Body of pancreas (tissue), 4 donors: ENCODE results near the gene ITIH5. TPM values are rescaled to one million over a fixed set of nuclear protein-coding genes. Genes with fewer than 3 reads are reported as not detected.

Experiments
- ATAC-seq: fragments of 150-250 bp; one replicate; pipeline ENCODE4 v1.9.1; 2016
- DNase-seq, 4 donors: peaks; one replicate each; pipeline ENCODE4 v3.0.0-alpha.2; 2019
- H3K27ac ChIP-seq, 4 donors: fragments of 200-600 bp; sonication (generic); 1 replicate in 3 of 4; 2 replicates in 1 of 4; pipeline versions ENCODE4 v1.5.1 to v1.6.1; 2016 to 2019; ENCODE audit warnings: mild to moderate bottlenecking in 1 of 4, mixed read lengths in 1 of 4, moderate library complexity in 1 of 4
- H3K27me3 ChIP-seq, 2 donors: fragments of 200-600 bp; sonication (generic); one replicate each; pipeline ENCODE4 v1.6.0; 2016; ENCODE audit warnings: mild to moderate bottlenecking in 1 of 2
- H3K36me3 ChIP-seq, 2 donors: fragments of 200-600 bp; sonication (generic); replicated peaks in 1 of 2; 2 replicates each; pipeline ENCODE4 v1.5.1; 2016; ENCODE audit warnings: low read depth in 2 of 2; ENCODE audit not compliant: insufficient read depth in 1 of 2
- H3K4me1 ChIP-seq: fragments of 200-600 bp; sonication (generic); one replicate; pipeline ENCODE4 v1.6.0; 2016
- H3K4me3 ChIP-seq, 2 donors: fragments of 200-600 bp; sonication (generic); 1 replicate in 1 of 2; 2 replicates in 1 of 2; pipeline ENCODE4 v1.5.1; 2016 to 2019
- H3K9me3 ChIP-seq, 3 donors: fragments of 200-600 bp; sonication (generic); 1 replicate in 2 of 3; 2 replicates in 1 of 3; pipeline ENCODE4 v1.5.1; 2016
- CTCF ChIP-seq, 7 experiments: fragments of 450-650 bp in 4 of 7; fragments of 200-600 bp in 3 of 7; sonication (generic) in 3 of 7; IDR thresholded peaks; one replicate each; pipeline ENCODE4 v1.5.1; 2016 to 2019; ENCODE audit warnings: antibody characterized with exemption in 7 of 7
- POLR2A ChIP-seq, 3 donors: fragments of 450-650 bp; IDR thresholded peaks; one replicate each; pipeline ENCODE4 v1.6.1; 2016; ENCODE audit warnings: antibody characterized with exemption in 3 of 3, mild to moderate bottlenecking in 2 of 3
- WGBS, 2 donors: methylation state at CpG; one replicate each; pipeline ENCODE4 v1.1.5; 2017; 5-methylcytosine and 5-hydroxymethylcytosine counted together
- intact Hi-C: fragments of 100-400 bp; cut with DNase I; formaldehyde crosslinking; loops from one replicate; pipeline ENCODE4 v1.15.1; 2023
- total RNA-seq, 2 donors: library from RNA; depleted of rRNA; stranded (reverse); fragments of >200 nt; gene quantifications; one replicate each; pipeline ENCODE4 v1.1.0, GENCODE V29; 2016

Gene ITIH5
- total RNA-seq, 2 donors from 2014 or later = 8.6 to 9.9 TPM

DNA sequence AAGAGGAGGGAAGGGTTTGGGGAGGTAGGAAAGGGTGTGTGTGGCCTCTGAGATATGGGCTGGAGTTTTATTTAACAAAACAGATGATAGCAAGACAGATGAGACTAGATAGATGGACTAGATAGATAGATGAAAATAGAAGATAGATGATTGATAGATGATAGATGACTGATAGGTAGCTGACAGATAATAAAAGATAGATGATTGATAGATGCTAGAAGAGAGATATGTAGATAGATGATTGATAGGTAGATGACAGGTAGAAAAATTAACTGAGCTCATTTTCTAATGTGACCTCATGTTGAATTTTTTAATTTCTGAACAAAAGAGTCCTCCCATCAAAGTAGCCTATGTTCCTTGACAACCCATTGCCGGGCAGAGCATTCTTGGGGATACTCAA, 139.3 kb downstream of the ITIH5 start:
- DNase-seq (no peak), ATAC-seq (no peak)
- Histone ChIP-seq H3K36me3 (no peaks in the 10 kb centered on the region), H3K4me3 (no peak overlapping the region), H3K27me3 (no peaks in the 10 kb centered on the region), H3K9me3 (no peaks in the 10 kb centered on the region), H3K27ac (no peak overlapping the region), H3K4me1 (no peaks in the 10 kb centered on the region)
- intact Hi-C loops = loop anchor here (10.0 kb wide), 2 partner anchors 157 to 1777 kb away; no protein-coding TSS in a partner anchor
- no peak for TF ChIP-seq POLR2A (IDR thresholded peaks at IDR 0.05)
- no peak for TF ChIP-seq CTCF (IDR thresholded peaks at IDR 0.05)
- 72 to 96% methylated on average over 1 of the region's 1 CpG for WGBS, 2 donors

DNA sequence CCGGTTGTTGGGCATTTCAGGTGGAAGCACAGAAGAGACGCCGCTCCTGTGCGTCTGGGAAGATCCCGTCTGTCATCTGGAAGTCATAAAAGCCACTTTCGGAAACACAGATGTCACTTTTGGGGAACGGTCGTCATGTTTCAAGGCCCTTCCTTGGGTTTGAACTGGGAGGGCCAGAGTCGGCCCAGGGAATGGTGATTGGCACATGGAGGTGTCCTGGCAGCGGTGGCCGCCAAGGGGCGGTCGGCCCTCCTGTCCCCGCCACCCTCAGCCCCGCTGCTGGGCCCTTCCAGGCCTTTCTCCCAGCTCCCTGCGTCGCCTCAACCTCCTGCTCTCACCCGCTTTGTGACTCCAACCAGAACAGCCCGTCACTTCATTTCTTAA, 140.8 kb downstream of the ITIH5 start:
- H3K9me3 ChIP-seq = no peaks in the 10 kb centered on the region
- no peaks in the 10 kb centered on the region for H3K27me3 ChIP-seq
- DNase-seq (no peak), ATAC-seq (no peak)
- H3K27ac ChIP-seq = no peak overlapping the region
- intact Hi-C loops = loop anchor here (10.0 kb wide), 2 partner anchors 159 to 1779 kb away; no protein-coding TSS in a partner anchor
- H3K36me3 ChIP-seq = no peaks in the 10 kb centered on the region
- no peak for TF ChIP-seq CTCF (IDR thresholded peaks at IDR 0.05)
- TF ChIP-seq POLR2A (IDR thresholded peaks at IDR 0.05) = no peak
- 51 to 63% methylated on average over 19 of the region's 19 CpGs for WGBS, 2 donors
- H3K4me3 ChIP-seq = no peak overlapping the region
- no peaks in the 10 kb centered on the region for H3K4me1 ChIP-seq

DNA sequence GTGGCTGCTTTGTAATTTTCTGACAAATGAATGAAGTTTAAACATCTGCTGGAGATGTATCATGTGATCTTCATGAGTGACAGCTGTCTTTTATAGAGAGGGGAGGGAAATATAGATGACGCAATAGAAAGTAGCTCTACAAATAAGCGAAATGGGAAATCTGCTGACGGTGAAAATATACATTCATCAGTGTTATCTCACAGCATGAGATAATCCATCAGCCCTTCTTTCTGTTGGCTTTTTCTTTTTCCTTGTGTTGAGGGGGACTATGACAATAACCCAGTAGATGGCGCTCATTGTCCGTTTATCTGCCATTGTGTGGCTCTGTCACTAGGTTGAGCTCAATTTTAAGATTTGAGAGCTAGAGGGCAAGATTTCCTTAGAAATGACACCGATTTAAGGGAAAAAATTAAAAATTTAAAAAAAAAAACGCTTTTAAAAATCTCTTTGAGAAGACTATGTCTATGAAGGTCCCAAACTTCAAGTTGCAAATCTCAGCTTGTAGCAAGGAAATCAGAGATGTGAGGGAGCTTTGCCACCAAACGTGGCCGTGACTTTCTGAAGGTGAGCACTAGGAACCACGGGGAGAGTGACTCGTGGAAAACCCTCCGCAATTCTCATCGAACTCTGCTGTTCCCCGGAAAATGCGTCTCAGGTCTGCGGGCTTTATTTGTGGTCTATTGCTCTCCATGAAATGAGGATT, 141.3 kb downstream of the ITIH5 start:
- Histone ChIP-seq H3K27me3 (no peaks in the 10 kb centered on the region), H3K9me3 (no peaks in the 10 kb centered on the region), H3K27ac (no peak overlapping the region), H3K4me1 (no peaks in the 10 kb centered on the region), H3K4me3 (no peak overlapping the region), H3K36me3 (no peaks in the 10 kb centered on the region)
- DNase-seq (peak; percentile 58 to 74 (median 68)), ATAC-seq (peak; percentile 77)
- peak; percentile 61 to 94 (median 88) for TF ChIP-seq CTCF (IDR thresholded peaks at IDR 0.05)
- TF ChIP-seq POLR2A (IDR thresholded peaks at IDR 0.05) = no peak
- WGBS, 2 donors = 14 to 31% methylated on average over 12 to 16 of the region's 16 CpGs
- intact Hi-C loops = loop anchor here (10.0 kb wide), 2 partner anchors 159 to 1779 kb away; no protein-coding TSS in a partner anchor

DNA sequence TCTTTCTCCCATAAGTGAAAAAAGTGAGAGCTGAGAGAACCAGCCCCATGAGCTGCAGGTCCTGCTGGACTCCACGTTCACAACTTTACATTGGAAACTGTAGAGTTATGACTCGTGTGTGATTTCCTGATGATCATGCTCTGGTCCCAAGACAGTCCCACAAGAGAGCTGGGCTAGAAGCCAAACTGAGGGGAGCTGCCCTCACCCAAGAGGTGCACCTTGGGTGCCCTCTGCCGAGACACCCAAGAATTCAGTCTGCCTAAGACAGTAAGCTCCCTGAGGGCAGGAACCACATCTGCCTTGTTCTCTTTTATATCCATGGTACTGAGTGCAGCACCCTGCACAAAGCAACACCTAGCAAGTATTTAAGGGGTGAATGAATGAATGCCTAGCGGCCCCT, 143.1 kb downstream of the ITIH5 start:
- Histone ChIP-seq H3K36me3 (no peaks in the 10 kb centered on the region), H3K4me1 (no peaks in the 10 kb centered on the region), H3K27me3 (no peaks in the 10 kb centered on the region), H3K9me3 (no peaks in the 10 kb centered on the region), H3K27ac (no peak overlapping the region), H3K4me3 (no peak overlapping the region)
- ATAC-seq (no peak), DNase-seq (no peak)
- WGBS, 2 donors = 49 to 52% methylated on average over 4 of the region's 4 CpGs
- no peak for TF ChIP-seq POLR2A (IDR thresholded peaks at IDR 0.05)
- TF ChIP-seq CTCF (IDR thresholded peaks at IDR 0.05) = no peak
- intact Hi-C loops = loop anchor here (10.0 kb wide), 2 partner anchors 161 to 1781 kb away; no protein-coding TSS in a partner anchor
